Activated CD4-positive, alpha-beta memory T cell treated with anti-CD3 and anti-CD28 coated beads, Interleukin-2, amount 10 ng/mL, durations not matched to agents 7 days and 5 days (primary cell): ENCODE data around the gene KRTAP9-3. TPM values are rescaled to one million over a fixed set of nuclear protein-coding genes. Genes with fewer than 3 reads are reported as not detected.
"Not testable (repeated sequence)": the region's sequence is repeated elsewhere in the genome, so short reads cannot be mapped to it uniquely, and the experiment has no call there.

ENCODE experiments used
- CTCF ChIA-PET: fragments of 350-600 bp; sonication (Branson Sonifier 250); formaldehyde crosslinking; loops from one replicate; lab custom pipeline; 2021; ENCODE audit warnings: antibody characterized with exemption, inconsistent platforms; lab: Charles Lee
- POLR2A ChIA-PET: fragments of 350-600 bp; sonication (Branson Sonifier 250); formaldehyde crosslinking; loops from one replicate; lab custom pipeline; 2021; ENCODE audit warnings: antibody characterized with exemption; lab: Charles Lee
- DNase-seq: peaks from one replicate; pipeline ENCODE4 v3.0.0-alpha.2; 2020
- H3K27ac Mint-ChIP-seq: one replicate; pipeline ENCODE4 v1.8.0; 2021; ENCODE audit warnings: mild to moderate bottlenecking, mixed read lengths
- H3K27me3 Mint-ChIP-seq: one replicate; pipeline ENCODE4 v1.8.0; 2021; ENCODE audit warnings: mixed read lengths
- H3K36me3 Mint-ChIP-seq: one replicate; pipeline ENCODE4 v1.8.0; 2021; ENCODE audit warnings: low read depth, mixed read lengths
- H3K4me1 Mint-ChIP-seq: one replicate; pipeline ENCODE4 v1.8.0; 2021; ENCODE audit warnings: mixed read lengths
- H3K4me3 Mint-ChIP-seq: one replicate; pipeline ENCODE4 v1.8.0; 2021; ENCODE audit warnings: mild to moderate bottlenecking, mixed read lengths
- H3K9me3 Mint-ChIP-seq: one replicate; pipeline ENCODE4 v1.8.0; 2021; ENCODE audit warnings: mixed read lengths
- total RNA-seq, 2 experiments: library from RNA; stranded (reverse); gene quantifications; one replicate each; pipeline ENCODE4 v1.2.3, GENCODE V29; 2021

Gene KRTAP9-3
- total RNA-seq, 2 experiments from 2014 or later: not detected

- CTCF ChIA-PET: no interaction called here
- H3K4me3 Mint-ChIP-seq: no peak overlapping the region
- no peak overlapping the region for H3K27ac Mint-ChIP-seq
- peaks cover 41% of the 10 kb centered on the region for H3K27me3 Mint-ChIP-seq
- H3K4me1 Mint-ChIP-seq: no peaks in the 10 kb centered on the region
- H3K9me3 Mint-ChIP-seq: peaks cover 4% of the 10 kb centered on the region
- POLR2A ChIA-PET: no interaction called here
- DNase-seq: no peak
- no peaks in the 10 kb centered on the region for H3K36me3 Mint-ChIP-seq
These were observed 26.2 kb downstream of the KRTAP9-3 start for GRCh38 chr17:41258406-41258805.

- POLR2A ChIA-PET: interaction anchor here (0.5 kb wide), 1 partner anchor 13 kb away, joined by 3 read pairs; no protein-coding TSS in a partner anchor
- no peaks in the 10 kb centered on the region for H3K4me1 Mint-ChIP-seq
These were observed 31.0 kb downstream of the KRTAP9-3 start for GRCh38 chr17:41263212-41263611.

GRCh38 chr17:41264599-41264998, 32.4 kb downstream of the KRTAP9-3 start:
- ChIA-PET POLR2A (no interaction called here), CTCF (no interaction called here)
- no peak for DNase-seq

More at GRCh38 chr17:41263212-41263611, 31.0 kb downstream of the KRTAP9-3 start:
- no peak for DNase-seq
- Mint-ChIP-seq H3K36me3 (no peaks in the 10 kb centered on the region), H3K27me3 (peaks cover 39% of the 10 kb centered on the region), H3K9me3 (peaks cover 4% of the 10 kb centered on the region), H3K27ac (no peak overlapping the region), H3K4me3 (no peak overlapping the region)
- CTCF ChIA-PET: no interaction called here

GRCh38 chr17:41265078-41265477, 32.8 kb downstream of the KRTAP9-3 start, which contains the start of gene KRTAP9-6:
Gene KRTAP9-6, plus strand, starts transcription at chr17:41265378. Its CDS starts 0 bp downstream, at chr17:41265378.
- ChIA-PET POLR2A (no interaction called here), CTCF (no interaction called here)
- peaks cover 34% of the 10 kb centered on the region for H3K27me3 Mint-ChIP-seq
- no peaks in the 10 kb centered on the region for H3K36me3 Mint-ChIP-seq
- no peak for DNase-seq
- H3K4me3 Mint-ChIP-seq: no peak within 1 kb of the TSS
- H3K4me1 Mint-ChIP-seq: no peaks in the 10 kb centered on the region
- no peak within 1 kb of the TSS for H3K27ac Mint-ChIP-seq
- peaks cover 2% of the 10 kb centered on the region for H3K9me3 Mint-ChIP-seq

More at GRCh38 chr17:41264599-41264998, 32.4 kb downstream of the KRTAP9-3 start:
- Mint-ChIP-seq H3K36me3 (no peaks in the 10 kb centered on the region), H3K27ac (no peak overlapping the region), H3K4me3 (no peak overlapping the region), H3K4me1 (no peaks in the 10 kb centered on the region), H3K9me3 (peaks cover 4% of the 10 kb centered on the region), H3K27me3 (peaks cover 34% of the 10 kb centered on the region)

- DNase-seq: no peak
- CTCF ChIA-PET: no interaction called here
- H3K36me3 Mint-ChIP-seq: no peaks in the 10 kb centered on the region
- peaks cover 8% of the 10 kb centered on the region for H3K4me1 Mint-ChIP-seq
- H3K4me3 Mint-ChIP-seq: no peak overlapping the region
- POLR2A ChIA-PET: no interaction called here
- no peak overlapping the region for H3K27ac Mint-ChIP-seq
- no peaks in the 10 kb centered on the region for H3K9me3 Mint-ChIP-seq
- H3K27me3 Mint-ChIP-seq: peaks cover 19% of the 10 kb centered on the region
These were observed 35.5 kb downstream of the KRTAP9-3 start for GRCh38 chr17:41267711-41268110.

- CTCF ChIA-PET, H3K4me1 Mint-ChIP-seq, H3K9me3 Mint-ChIP-seq, H3K36me3 Mint-ChIP-seq, H3K27ac Mint-ChIP-seq, DNase-seq, POLR2A ChIA-PET, H3K4me3 Mint-ChIP-seq: not testable (repeated sequence)
- peaks cover 16% of the 10 kb centered on the region for H3K27me3 Mint-ChIP-seq
These were observed 39.1 kb downstream of the KRTAP9-3 start for GRCh38 chr17:41271323-41271722.

- peaks cover 8% of the 10 kb centered on the region for H3K4me1 Mint-ChIP-seq
- no peak overlapping the region for H3K4me3 Mint-ChIP-seq
- no peaks in the 10 kb centered on the region for H3K36me3 Mint-ChIP-seq
- no peak overlapping the region for H3K27ac Mint-ChIP-seq
- DNase-seq: no peak
- CTCF ChIA-PET: no interaction called here
- H3K9me3 Mint-ChIP-seq: no peaks in the 10 kb centered on the region
- peaks cover 19% of the 10 kb centered on the region for H3K27me3 Mint-ChIP-seq
- POLR2A ChIA-PET: no interaction called here
These were observed 39.6 kb downstream of the KRTAP9-3 start for GRCh38 chr17:41271858-41272257.

GRCh38 chr17:41275648-41276190, 43.5 kb downstream of the KRTAP9-3 start, which contains the start of gene KRTAP9-7:
Gene KRTAP9-7, plus strand, starts transcription at chr17:41275698. Its CDS starts 0 bp downstream, at chr17:41275698.
- H3K27ac Mint-ChIP-seq, H3K4me1 Mint-ChIP-seq, H3K9me3 Mint-ChIP-seq, DNase-seq, H3K4me3 Mint-ChIP-seq, CTCF ChIA-PET, H3K36me3 Mint-ChIP-seq: not testable (repeated sequence)
- peaks cover 14% of the 10 kb centered on the region for H3K27me3 Mint-ChIP-seq
- POLR2A ChIA-PET: interaction anchor here (0.6 kb wide), 1 partner anchor 12 kb away, joined by 3 read pairs; no protein-coding TSS in a partner anchor

- H3K27me3 Mint-ChIP-seq: peaks cover 10% of the 10 kb centered on the region
- H3K4me3 Mint-ChIP-seq: no peak overlapping the region
- ChIA-PET CTCF (no interaction called here), POLR2A (interaction anchor here (0.8 kb wide), 1 partner anchor 412 kb away, joined by 3 read pairs; no protein-coding TSS in a partner anchor)
- no peak overlapping the region for H3K27ac Mint-ChIP-seq
- no peak for DNase-seq
- H3K36me3 Mint-ChIP-seq: no peaks in the 10 kb centered on the region
- peaks cover 1% of the 10 kb centered on the region for H3K9me3 Mint-ChIP-seq
- no peaks in the 10 kb centered on the region for H3K4me1 Mint-ChIP-seq
These were observed 46.1 kb downstream of the KRTAP9-3 start for GRCh38 chr17:41278176-41278955.

Other genes starting within 250 kb of the KRTAP9-3 start
- not detected for gene KRT40, start 248.1 kb upstream of the KRTAP9-3 start, total RNA-seq
- not detected for gene KRTAP3-3, start 238.3 kb upstream of the KRTAP9-3 start, total RNA-seq
- not detected for gene KRTAP3-2, start 232.5 kb upstream of the KRTAP9-3 start, total RNA-seq
- not detected for gene KRTAP3-1, start 223.3 kb upstream of the KRTAP9-3 start, total RNA-seq
- not detected for gene KRTAP1-5, start 205.2 kb upstream of the KRTAP9-3 start, total RNA-seq
- gene KRTAP1-4, start 202.3 kb upstream of the KRTAP9-3 start, total RNA-seq: not detected
- not detected for gene KRTAP1-3, start 197.6 kb upstream of the KRTAP9-3 start, total RNA-seq
- gene KRTAP1-1, start 191.0 kb upstream of the KRTAP9-3 start, total RNA-seq: not detected
- not detected for gene KRTAP2-1, start 185.1 kb upstream of the KRTAP9-3 start, total RNA-seq
- gene KRTAP2-2, start 177.2 kb upstream of the KRTAP9-3 start, total RNA-seq: not detected
- not detected for gene KRTAP2-3, start 172.3 kb upstream of the KRTAP9-3 start, total RNA-seq
- not detected for gene KRTAP2-4, start 166.6 kb upstream of the KRTAP9-3 start, total RNA-seq
- not detected for gene KRTAP4-7, start 148.3 kb upstream of the KRTAP9-3 start, total RNA-seq
- gene KRTAP4-8, start 134.3 kb upstream of the KRTAP9-3 start, total RNA-seq: not detected
- gene KRTAP4-16, start 130.2 kb upstream of the KRTAP9-3 start, total RNA-seq: not detected
- not detected for gene KRTAP4-9, start 127.1 kb upstream of the KRTAP9-3 start, total RNA-seq
- not detected for gene KRTAP4-11, start 114.1 kb upstream of the KRTAP9-3 start, total RNA-seq
- gene KRTAP4-12, start 108.3 kb upstream of the KRTAP9-3 start, total RNA-seq: not detected
- gene KRTAP4-6, start 91.9 kb upstream of the KRTAP9-3 start, total RNA-seq: not detected
- not detected for gene KRTAP4-5, start 82.6 kb upstream of the KRTAP9-3 start, total RNA-seq
- gene KRTAP4-4, start 71.7 kb upstream of the KRTAP9-3 start, total RNA-seq: not detected
- not detected for gene KRTAP4-3, start 64.2 kb upstream of the KRTAP9-3 start, total RNA-seq
- gene KRTAP4-2, start 54.2 kb upstream of the KRTAP9-3 start, total RNA-seq: not detected
- gene KRTAP4-1, start 47.5 kb upstream of the KRTAP9-3 start, total RNA-seq: not detected
- not detected for gene KRTAP9-1, start 42.6 kb upstream of the KRTAP9-3 start, total RNA-seq
- gene KRTAP9-2, start 5.8 kb upstream of the KRTAP9-3 start, total RNA-seq: not detected
- gene KRTAP9-8, start 5.5 kb downstream of the KRTAP9-3 start, total RNA-seq: not detected
- gene KRTAP9-4, start 17.2 kb downstream of the KRTAP9-3 start, total RNA-seq: not detected
- gene KRTAP9-9, start 22.9 kb downstream of the KRTAP9-3 start, total RNA-seq: not detected
- gene KRTAP9-6, start 32.9 kb downstream of the KRTAP9-3 start, total RNA-seq: not detected
- not detected for gene KRTAP9-7, start 43.2 kb downstream of the KRTAP9-3 start, total RNA-seq
- not detected for gene KRTAP29-1, start 70.4 kb downstream of the KRTAP9-3 start, total RNA-seq
- gene KRTAP16-1, start 76.9 kb downstream of the KRTAP9-3 start, total RNA-seq: under 1 TPM in 1 of 2 experiments, not detected in 1; 0.13 TPM
- not detected for gene KRTAP17-1, start 83.3 kb downstream of the KRTAP9-3 start, total RNA-seq
- gene KRT33A, start 118.4 kb downstream of the KRTAP9-3 start, total RNA-seq: not detected
- not detected for gene KRT33B, start 137.4 kb downstream of the KRTAP9-3 start, total RNA-seq
- gene KRT34, start 149.9 kb downstream of the KRTAP9-3 start, total RNA-seq: not detected
- gene KRT31, start 165.2 kb downstream of the KRTAP9-3 start, total RNA-seq: not detected
- gene KRT37, start 192.1 kb downstream of the KRTAP9-3 start, total RNA-seq: not detected
- not detected for gene KRT38, start 208.5 kb downstream of the KRTAP9-3 start, total RNA-seq
- gene KRT32, start 234.9 kb downstream of the KRTAP9-3 start, total RNA-seq: not detected
- not detected for gene KRT35, start 248.7 kb downstream of the KRTAP9-3 start, total RNA-seq